HT1080 (cell line): Measurements from ENCODE around the gene USP17L12. TPM values are rescaled to one million over a fixed set of nuclear protein-coding genes. Genes with fewer than 3 reads are reported as not detected.
"Not testable (repeated sequence)": the region's sequence is repeated elsewhere in the genome, so short reads cannot be mapped to it uniquely, and the experiment has no call there.

Experiments
- DNase-seq: peaks from one replicate; pipeline ENCODE4 v3.0.0-alpha.2; 2015; ENCODE audit warnings: low read depth
- polyA plus RNA-seq, 2 experiments: library from polyadenylated mRNA; depleted of rRNA; stranded (reverse); fragments of >200 nt; gene quantifications; 2 replicates each; pipeline ENCODE4 v1.2.3, GENCODE V29; 2015
- total RNA-seq: library from RNA; depleted of rRNA; stranded (reverse); fragments of >200 nt; shearing (Covaris generic); gene quantifications from 2 replicates; pipeline ENCODE4 v1.2.3, GENCODE V29; 2014; rRNA removed

USP17L12 gene, protein sequence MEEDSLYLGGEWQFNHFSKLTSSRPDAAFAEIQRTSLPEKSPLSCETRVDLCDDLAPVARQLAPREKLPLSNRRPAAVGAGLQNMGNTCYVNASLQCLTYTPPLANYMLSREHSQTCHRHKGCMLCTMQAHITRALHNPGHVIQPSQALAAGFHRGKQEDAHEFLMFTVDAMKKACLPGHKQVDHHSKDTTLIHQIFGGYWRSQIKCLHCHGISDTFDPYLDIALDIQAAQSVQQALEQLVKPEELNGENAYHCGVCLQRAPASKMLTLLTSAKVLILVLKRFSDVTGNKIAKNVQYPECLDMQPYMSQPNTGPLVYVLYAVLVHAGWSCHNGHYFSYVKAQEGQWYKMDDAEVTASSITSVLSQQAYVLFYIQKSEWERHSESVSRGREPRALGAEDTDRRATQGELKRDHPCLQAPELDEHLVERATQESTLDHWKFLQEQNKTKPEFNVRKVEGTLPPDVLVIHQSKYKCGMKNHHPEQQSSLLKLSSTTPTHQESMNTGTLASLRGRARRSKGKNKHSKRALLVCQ
- total RNA-seq, result not detected in 2 replicates
- polyA plus RNA-seq (2015; cell fraction: cytosol; rRNA removed), result not detected in 2 replicates
- polyA plus RNA-seq (2015; cell fraction: nucleus; rRNA removed), result not detected in 2 replicates

DNA sequence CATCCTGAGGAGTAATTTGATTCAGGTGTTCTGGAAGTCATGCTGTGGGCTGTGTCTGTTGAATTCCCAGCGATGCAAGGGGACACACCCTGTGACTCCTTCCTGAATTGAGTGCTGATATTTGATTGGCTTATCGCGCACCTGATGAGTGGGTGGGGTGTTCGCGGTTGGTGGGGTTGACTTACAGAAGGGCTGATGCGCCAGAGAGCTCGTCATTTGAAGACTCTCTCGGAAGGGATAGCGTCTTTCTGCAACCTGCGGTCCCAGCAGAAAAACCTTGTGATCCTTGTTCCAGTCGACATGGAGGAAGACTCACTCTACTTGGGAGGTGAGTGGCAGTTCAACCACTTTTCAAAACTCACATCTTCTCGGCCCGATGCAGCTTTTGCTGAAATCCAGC lies at the start of gene USP17L12:
USP17L12 (plus strand) TSS at position 301 of the 400 bp plus-strand sequence; CDS start at position 301, 0 bp downstream.
- DNase-seq, result not testable (repeated sequence)

DNA sequence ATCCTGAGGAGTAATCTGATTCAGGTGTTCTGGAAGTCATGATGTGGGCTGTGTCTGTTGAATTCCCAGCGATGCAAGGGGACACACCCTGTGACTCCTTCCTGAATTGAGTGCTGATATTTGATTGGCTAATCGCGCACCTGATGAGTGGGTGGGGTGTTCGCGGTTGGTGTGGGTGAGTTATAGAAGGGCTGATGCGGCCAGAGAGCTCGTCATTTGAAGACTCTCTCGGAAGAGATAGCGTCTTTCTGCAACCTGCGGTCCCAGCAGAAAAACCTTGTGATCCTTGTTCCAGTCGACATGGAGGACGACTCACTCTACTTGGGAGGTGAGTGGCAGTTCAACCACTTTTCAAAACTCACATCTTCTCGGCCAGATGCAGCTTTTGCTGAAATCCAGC lies 9.6 kb upstream of the USP17L12 start, which contains the start of gene USP17L10:
USP17L10 (plus strand) TSS at position 301 of the 400 bp plus-strand sequence; CDS start at position 301, 0 bp downstream.
- not testable (repeated sequence) for DNase-seq

DNA sequence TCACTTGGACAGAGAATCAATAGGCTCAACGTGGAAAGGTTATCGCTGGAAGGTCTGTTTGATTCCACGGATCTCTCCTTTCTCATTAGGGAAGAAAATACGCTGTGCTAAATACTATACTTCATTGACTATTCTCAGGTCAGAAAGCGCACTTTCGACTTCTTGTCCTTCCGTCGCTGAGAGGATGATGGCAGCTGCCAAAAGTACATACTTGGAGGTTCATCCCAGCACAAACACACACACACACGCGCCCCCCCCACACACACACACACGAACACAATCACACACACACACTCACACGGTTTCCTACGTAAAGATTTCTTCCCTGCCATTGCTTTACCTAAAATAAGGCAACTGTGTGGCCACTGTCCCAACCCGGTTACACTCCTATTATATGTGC lies 5.3 kb upstream of the USP17L12 start:
- not testable (repeated sequence) for DNase-seq

DNA sequence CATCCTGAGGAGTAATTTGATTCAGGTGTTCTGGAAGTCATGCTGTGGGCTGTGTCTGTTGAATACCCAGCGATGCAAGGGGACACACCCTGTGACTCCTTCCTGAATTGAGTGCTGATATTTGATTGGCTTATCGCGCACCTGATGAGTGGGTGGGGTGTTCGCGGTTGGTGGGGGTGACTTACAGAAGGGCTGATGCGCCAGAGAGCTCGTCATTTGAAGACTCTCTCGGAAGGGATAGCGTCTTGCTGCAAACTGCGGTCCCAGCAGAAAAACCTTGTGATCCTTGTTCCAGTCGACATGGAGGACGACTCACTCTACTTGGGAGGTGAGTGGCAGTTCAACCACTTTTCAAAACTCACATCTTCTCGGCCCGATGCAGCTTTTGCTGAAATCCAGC lies 4.8 kb upstream of the USP17L12 start, which contains the start of gene USP17L11:
USP17L11 (plus strand) TSS at position 301 of the 400 bp plus-strand sequence; CDS start at position 301, 0 bp downstream.
- DNase-seq, result not testable (repeated sequence)

DNA sequence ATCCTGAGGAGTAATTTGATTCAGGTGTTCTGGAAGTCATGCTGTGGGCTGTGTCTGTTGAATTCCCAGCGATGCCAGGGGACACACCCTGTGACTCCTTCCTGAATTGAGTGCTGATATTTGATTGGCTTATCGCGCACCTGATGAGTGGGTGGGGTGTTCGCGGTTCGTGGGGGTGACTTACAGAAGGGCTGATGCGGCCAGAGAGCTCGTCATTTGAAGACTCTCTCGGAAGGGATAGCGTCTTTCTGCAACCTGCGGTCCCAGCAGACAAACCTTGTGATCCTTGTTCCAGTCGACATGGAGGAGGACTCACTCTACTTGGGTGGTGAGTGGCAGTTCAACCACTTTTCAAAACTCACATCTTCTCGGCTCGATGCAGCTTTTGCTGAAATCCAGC lies 4.6 kb downstream of the USP17L12 start, which contains the start of gene USP17L13:
USP17L13 (plus strand) TSS at position 301 of the 400 bp plus-strand sequence; CDS start at position 301, 0 bp downstream.
- not testable (repeated sequence) for DNase-seq

DNA sequence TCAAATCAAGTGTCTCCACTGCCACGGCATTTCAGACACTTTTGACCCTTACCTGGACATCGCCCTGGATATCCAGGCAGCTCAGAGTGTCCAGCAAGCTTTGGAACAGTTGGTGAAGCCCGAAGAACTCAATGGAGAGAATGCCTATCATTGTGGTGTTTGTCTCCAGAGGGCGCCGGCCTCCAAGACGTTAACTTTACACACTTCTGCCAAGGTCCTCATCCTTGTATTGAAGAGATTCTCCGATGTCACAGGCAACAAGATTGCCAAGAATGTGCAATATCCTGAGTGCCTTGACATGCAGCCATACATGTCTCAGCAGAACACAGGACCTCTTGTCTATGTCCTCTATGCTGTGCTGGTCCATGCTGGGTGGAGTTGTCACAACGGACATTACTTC lies 10.3 kb downstream of the USP17L12 start:
- not testable (repeated sequence) for DNase-seq

DNA sequence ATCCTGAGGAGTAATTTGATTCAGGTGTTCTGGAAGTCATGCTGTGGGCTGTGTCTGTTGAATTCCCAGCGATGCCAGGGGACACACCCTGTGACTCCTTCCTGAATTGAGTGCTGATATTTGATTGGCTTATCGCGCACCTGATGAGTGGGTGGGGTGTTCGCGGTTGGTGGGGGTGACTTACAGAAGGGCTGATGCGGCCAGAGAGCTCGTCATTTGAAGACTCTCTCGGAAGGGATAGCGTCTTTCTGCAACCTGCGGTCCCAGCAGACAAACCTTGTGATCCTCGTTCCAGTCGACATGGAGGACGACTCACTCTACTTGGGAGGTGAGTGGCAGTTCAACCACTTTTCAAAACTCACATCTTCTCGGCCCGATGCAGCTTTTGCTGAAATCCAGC lies 14.1 kb downstream of the USP17L12 start, which contains the start of gene USP17L15:
USP17L15 (plus strand) TSS at position 301 of the 400 bp plus-strand sequence; CDS start at position 301, 0 bp downstream.
- not testable (repeated sequence) for DNase-seq

DNA sequence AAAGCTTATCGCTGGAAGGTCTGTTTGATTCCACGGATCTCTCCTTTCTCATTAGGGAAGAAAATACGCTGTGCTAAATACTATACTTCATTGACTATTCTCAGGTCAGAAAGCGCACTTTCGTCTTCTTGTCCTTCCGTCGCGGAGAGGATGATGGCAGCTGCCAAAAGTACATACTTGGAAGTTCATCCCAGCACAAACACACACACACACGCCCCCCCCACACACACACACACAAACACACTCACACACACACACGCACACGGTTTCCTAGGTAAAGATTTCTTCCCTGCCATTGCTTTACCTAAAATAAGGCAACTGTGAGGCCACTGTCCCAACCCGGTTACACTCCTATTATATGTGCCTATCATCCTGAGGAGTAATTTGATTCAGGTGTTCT lies 18.5 kb downstream of the USP17L12 start:
- peak; percentile 18 for DNase-seq

DNA sequence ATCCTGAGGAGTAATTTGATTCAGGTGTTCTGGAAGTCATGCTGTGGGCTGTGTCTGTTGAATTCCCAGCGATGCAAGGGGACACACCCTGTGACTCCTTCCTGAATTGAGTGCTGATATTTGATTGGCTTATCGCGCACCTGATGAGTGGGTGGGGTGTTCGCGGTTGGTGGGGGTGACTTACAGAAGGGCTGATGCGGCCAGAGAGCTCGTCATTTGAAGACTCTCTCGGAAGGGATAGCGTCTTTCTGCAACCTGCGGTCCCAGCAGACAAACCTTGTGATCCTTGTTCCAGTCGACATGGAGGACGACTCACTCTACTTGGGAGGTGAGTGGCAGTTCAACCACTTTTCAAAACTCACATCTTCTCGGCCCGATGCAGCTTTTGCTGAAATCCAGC lies 23.6 kb downstream of the USP17L12 start, which contains the start of gene USP17L17:
USP17L17 (plus strand) TSS at position 301 of the 400 bp plus-strand sequence; CDS start at position 301, 0 bp downstream.
- DNase-seq, result not testable (repeated sequence)

DNA sequence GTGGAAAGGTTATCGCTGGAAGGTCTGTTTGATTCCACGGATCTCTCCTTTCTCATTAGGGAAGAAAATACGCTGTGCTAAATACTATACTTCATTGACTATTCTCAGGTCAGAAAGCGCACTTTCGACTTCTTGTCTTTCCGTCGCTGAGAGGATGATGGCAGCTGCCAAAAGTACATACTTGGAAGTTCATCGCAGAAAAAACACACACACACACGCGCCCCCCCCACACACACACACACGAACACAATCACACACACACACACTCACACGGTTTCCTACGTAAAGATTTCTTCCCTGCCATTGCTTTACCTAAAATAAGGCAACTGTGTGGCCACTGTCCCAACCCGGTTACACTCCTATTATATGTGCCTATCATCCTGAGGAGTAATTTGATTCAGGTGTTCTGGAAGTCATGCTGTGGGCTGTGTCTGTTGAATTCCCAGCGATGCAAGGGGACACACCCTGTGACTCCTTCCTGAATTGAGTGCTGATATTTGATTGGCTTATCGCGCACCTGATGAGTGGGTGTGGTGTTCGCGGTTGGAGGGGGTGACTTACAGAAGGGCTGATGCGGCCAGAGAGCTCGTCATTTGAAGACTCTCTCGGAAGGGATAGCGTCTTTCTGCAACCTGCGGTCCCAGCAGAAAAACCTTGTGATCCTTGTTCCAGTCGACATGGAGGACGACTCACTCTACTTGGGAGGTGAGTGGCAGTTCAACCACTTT lies 28.2 kb downstream of the USP17L12 start, which contains the start of gene USP17L18:
USP17L18 (plus strand) TSS at position 678 of the 728 bp plus-strand sequence; CDS start at position 678, 0 bp downstream.
- peak; percentile 0 for DNase-seq

DNA sequence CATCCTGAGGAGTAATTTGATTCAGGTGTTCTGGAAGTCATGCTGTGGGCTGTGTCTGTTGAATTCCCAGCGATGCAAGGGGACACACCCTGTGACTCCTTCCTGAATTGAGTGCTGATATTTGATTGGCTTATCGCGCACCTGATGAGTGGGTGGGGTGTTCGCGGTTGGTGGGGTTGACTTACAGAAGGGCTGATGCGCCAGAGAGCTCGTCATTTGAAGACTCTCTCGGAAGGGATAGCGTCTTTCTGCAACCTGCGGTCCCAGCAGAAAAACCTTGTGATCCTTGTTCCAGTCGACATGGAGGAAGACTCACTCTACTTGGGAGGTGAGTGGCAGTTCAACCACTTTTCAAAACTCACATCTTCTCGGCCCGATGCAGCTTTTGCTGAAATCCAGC lies 33.1 kb downstream of the USP17L12 start, which contains the start of gene USP17L19:
USP17L19 (plus strand) TSS at position 301 of the 400 bp plus-strand sequence; CDS start at position 301, 0 bp downstream.
- not testable (repeated sequence) for DNase-seq

DNA sequence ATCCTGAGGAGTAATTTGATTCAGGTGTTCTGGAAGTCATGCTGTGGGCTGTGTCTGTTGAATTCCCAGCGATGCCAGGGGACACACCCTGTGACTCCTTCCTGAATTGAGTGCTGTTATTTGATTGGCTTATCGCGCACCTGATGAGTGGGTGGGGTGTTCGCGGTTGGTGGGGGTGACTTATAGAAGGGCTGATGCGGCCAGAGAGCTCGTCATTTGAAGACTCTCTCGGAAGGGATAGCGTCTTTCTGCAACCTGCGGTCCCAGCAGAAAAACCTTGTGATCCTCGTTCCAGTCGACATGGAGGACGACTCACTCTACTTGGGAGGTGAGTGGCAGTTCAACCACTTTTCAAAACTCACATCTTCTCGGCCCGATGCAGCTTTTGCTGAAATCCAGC lies 37.9 kb downstream of the USP17L12 start, which contains the start of gene USP17L20:
USP17L20 (plus strand) TSS at position 301 of the 400 bp plus-strand sequence; CDS start at position 301, 0 bp downstream.
- DNase-seq, result not testable (repeated sequence)

DNA sequence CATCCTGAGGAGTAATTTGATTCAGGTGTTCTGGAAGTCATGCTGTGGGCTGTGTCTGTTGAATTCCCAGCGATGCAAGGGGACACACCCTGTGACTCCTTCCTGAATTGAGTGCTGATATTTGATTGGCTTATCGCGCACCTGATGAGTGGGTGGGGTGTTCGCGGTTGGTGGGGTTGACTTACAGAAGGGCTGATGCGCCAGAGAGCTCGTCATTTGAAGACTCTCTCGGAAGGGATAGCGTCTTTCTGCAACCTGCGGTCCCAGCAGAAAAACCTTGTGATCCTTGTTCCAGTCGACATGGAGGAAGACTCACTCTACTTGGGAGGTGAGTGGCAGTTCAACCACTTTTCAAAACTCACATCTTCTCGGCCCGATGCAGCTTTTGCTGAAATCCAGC lies 42.6 kb downstream of the USP17L12 start, which contains the start of gene USP17L21:
USP17L21 (plus strand) TSS at position 301 of the 400 bp plus-strand sequence; CDS start at position 301, 0 bp downstream.
- DNase-seq, result not testable (repeated sequence)

DNA sequence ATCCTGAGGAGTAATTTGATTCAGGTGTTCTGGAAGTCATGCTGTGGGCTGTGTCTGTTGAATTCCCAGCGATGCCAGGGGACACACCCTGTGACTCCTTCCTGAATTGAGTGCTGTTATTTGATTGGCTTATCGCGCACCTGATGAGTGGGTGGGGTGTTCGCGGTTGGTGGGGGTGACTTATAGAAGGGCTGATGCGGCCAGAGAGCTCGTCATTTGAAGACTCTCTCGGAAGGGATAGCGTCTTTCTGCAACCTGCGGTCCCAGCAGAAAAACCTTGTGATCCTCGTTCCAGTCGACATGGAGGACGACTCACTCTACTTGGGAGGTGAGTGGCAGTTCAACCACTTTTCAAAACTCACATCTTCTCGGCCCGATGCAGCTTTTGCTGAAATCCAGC lies 47.4 kb downstream of the USP17L12 start, which contains the start of gene USP17L22:
USP17L22 (plus strand) TSS at position 301 of the 400 bp plus-strand sequence; CDS start at position 301, 0 bp downstream.
- not testable (repeated sequence) for DNase-seq

Other genes starting within 250 kb of the USP17L12 start
- not detected in 2 replicates for gene FAM90A26, start 49.7 kb upstream of the USP17L12 start, total RNA-seq
- not detected in 2 replicates for gene USP17L10, start 9.5 kb upstream of the USP17L12 start, total RNA-seq
- not detected in 2 replicates for gene USP17L11, start 4.7 kb upstream of the USP17L12 start, total RNA-seq
- gene USP17L13, start 4.7 kb downstream of the USP17L12 start, total RNA-seq, result not detected in 2 replicates
- gene USP17L15, start 14.2 kb downstream of the USP17L12 start, total RNA-seq, result not detected in 2 replicates
- not detected in 2 replicates for gene USP17L17, start 23.7 kb downstream of the USP17L12 start, total RNA-seq
- gene USP17L18, start 28.5 kb downstream of the USP17L12 start, total RNA-seq, result not detected in 2 replicates
- not detected in 2 replicates for gene USP17L19, start 33.2 kb downstream of the USP17L12 start, total RNA-seq
- gene USP17L20, start 38.0 kb downstream of the USP17L12 start, total RNA-seq, result not detected in 2 replicates
- not detected in 2 replicates for gene USP17L21, start 42.7 kb downstream of the USP17L12 start, total RNA-seq
- not detected in 2 replicates for gene USP17L22, start 47.5 kb downstream of the USP17L12 start, total RNA-seq
- gene USP17L24, start 105.0 kb downstream of the USP17L12 start, total RNA-seq, result not detected in 2 replicates
- not detected in 2 replicates for gene USP17L25, start 109.8 kb downstream of the USP17L12 start, total RNA-seq
- not detected in 2 replicates for gene USP17L26, start 114.5 kb downstream of the USP17L12 start, total RNA-seq
- gene USP17L5, start 119.3 kb downstream of the USP17L12 start, total RNA-seq, result not detected in 2 replicates
- not detected in 2 replicates for gene USP17L27, start 124.0 kb downstream of the USP17L12 start, total RNA-seq
- not detected in 2 replicates for gene USP17L28, start 128.7 kb downstream of the USP17L12 start, total RNA-seq
- gene USP17L29, start 133.5 kb downstream of the USP17L12 start, total RNA-seq, result not detected in 2 replicates
- gene USP17L30, start 143.0 kb downstream of the USP17L12 start, total RNA-seq, result not detected in 2 replicates
- gene DEFB131A, start 224.3 kb downstream of the USP17L12 start, total RNA-seq, result not detected in 2 replicates